OCI-LY1 (cell line): ENCODE measurements around the gene FGD1.

Source experiments
- H2AFZ ChIP-seq: fragments of 200-600 bp; sonication (generic), shearing (Covaris generic); 2 replicates; pipeline ENCODE4 v1.6.0; 2014; ENCODE audit warnings: antibody characterized with exemption, mild to moderate bottlenecking, low read length
- H3F3A ChIP-seq: fragments of 200-600 bp; sonication (generic), shearing (Covaris generic); 2 replicates; pipeline ENCODE4 v1.6.0; 2014; ENCODE audit warnings: mild to moderate bottlenecking, antibody characterized with exemption, low read length, moderate library complexity; ENCODE audit not compliant: insufficient read depth
- H3K27ac ChIP-seq: fragments of 200-600 bp; sonication (generic); 2 replicates; pipeline ENCODE4 v1.5.1; 2014; ENCODE audit warnings: low read length, mixed run types, mild to moderate bottlenecking, low read depth; ENCODE audit not compliant: poor library complexity, severe bottlenecking
- H3K27me3 ChIP-seq: fragments of 200-600 bp; sonication (generic); 2 replicates; pipeline ENCODE4 v1.6.0; 2014; ENCODE audit warnings: antibody characterized with exemption, mild to moderate bottlenecking, low read length, moderate library complexity; ENCODE audit not compliant: insufficient read depth
- H3K36me3 ChIP-seq: fragments of 200-600 bp; sonication (generic); 2 replicates; pipeline ENCODE4 v1.6.1; 2014; ENCODE audit warnings: mild to moderate bottlenecking, antibody characterized with exemption, low read length, moderate library complexity, mixed read lengths; ENCODE audit not compliant: insufficient read depth
- H3K4me1 ChIP-seq: fragments of 200-600 bp; sonication (generic); 2 replicates; pipeline ENCODE4 v1.5.1; 2014; ENCODE audit warnings: mild to moderate bottlenecking, low read length, moderate library complexity; ENCODE audit not compliant: insufficient read depth, severe bottlenecking
- H3K4me2 ChIP-seq: fragments of 200-600 bp; sonication (generic), shearing (Covaris generic); 2 replicates; pipeline ENCODE4 v1.6.1; 2014; ENCODE audit warnings: low read length
- H3K4me3 ChIP-seq: fragments of 200-600 bp; sonication (generic); 2 replicates; pipeline ENCODE4 v1.5.1; 2014; ENCODE audit warnings: low read length, low read depth, mild to moderate bottlenecking, mixed read lengths; ENCODE audit not compliant: poor library complexity, severe bottlenecking
- H3K79me2 ChIP-seq: fragments of 200-600 bp; shearing (Covaris generic); 2 replicates; pipeline ENCODE4 v1.6.1; 2016; ENCODE audit warnings: mixed run types, low read length, mixed read lengths; ENCODE audit not compliant: insufficient read depth
- H3K9ac ChIP-seq: fragments of 200-600 bp; sonication (generic), shearing (Covaris generic); 2 replicates; pipeline ENCODE4 v1.6.1; 2014; ENCODE audit warnings: mild to moderate bottlenecking, low read length, mixed read lengths
- H3K9me2 ChIP-seq: fragments of 200-600 bp; sonication (generic), shearing (Covaris generic); 2 replicates; pipeline ENCODE4 v1.6.1; 2014; ENCODE audit warnings: low read depth, mild to moderate bottlenecking, low read length, mixed read lengths
- H3K9me3 ChIP-seq: fragments of 200-600 bp; shearing (Covaris generic); 2 replicates; pipeline ENCODE4 v1.6.1; 2014; ENCODE audit warnings: low read length, mixed read lengths
- H4K20me1 ChIP-seq: fragments of 200-600 bp; sonication (generic), shearing (Covaris generic); 2 replicates; pipeline ENCODE4 v1.6.0; 2016; ENCODE audit warnings: mild to moderate bottlenecking, low read length; ENCODE audit not compliant: insufficient read depth
- CTCF ChIP-seq: fragments of 200-600 bp; sonication (generic), shearing (Covaris generic); IDR thresholded peaks from 2 replicates; pipeline ENCODE4 v1.5.1; 2017; ENCODE audit warnings: mild to moderate bottlenecking, antibody characterized with exemption, low read length, moderate library complexity, mixed read lengths
- EZH2 ChIP-seq: fragments of 200-600 bp; sonication (generic), shearing (Covaris generic); IDR thresholded peaks from 2 replicates; pipeline ENCODE4 v1.8.0; 2017; ENCODE audit warnings: borderline replicate concordance, mixed run types, mild to moderate bottlenecking, antibody characterized with exemption, low read length, moderate library complexity, mixed read lengths

The FGD1 gene

GRCh38 chrX:54419559-54420302 is 76.3 kb downstream of the FGD1 start:
- Histone ChIP-seq H3K4me2 (no peak overlapping the region), H3K9me3 (no peaks in the 10 kb centered on the region), H3K9ac (no peak overlapping the region), H3K79me2 (no peaks in the 10 kb centered on the region), H3K4me3 (no peak overlapping the region), H3F3A (no peaks in the 10 kb centered on the region), H3K27me3 (no peaks in the 10 kb centered on the region), H3K36me3 (no peaks in the 10 kb centered on the region), H4K20me1 (no peaks in the 10 kb centered on the region), H3K27ac (no peak overlapping the region), H3K9me2 (no peaks in the 10 kb centered on the region), H3K4me1 (no peaks in the 10 kb centered on the region), H2AFZ (no peak overlapping the region)
- TF ChIP-seq EZH2, result no peak
- TF ChIP-seq CTCF, result no peak

GRCh38 chrX:54416965-54417364 is 79.1 kb downstream of the FGD1 start:
- H3K4me1 ChIP-seq, result no peaks in the 10 kb centered on the region
- TF ChIP-seq CTCF, result no peak
- TF ChIP-seq EZH2, result no peak
- no peaks in the 10 kb centered on the region for H3K36me3 ChIP-seq
- no peak overlapping the region for H3K4me2 ChIP-seq
- no peaks in the 10 kb centered on the region for H3F3A ChIP-seq
- H2AFZ ChIP-seq, result no peak overlapping the region
- H4K20me1 ChIP-seq, result no peaks in the 10 kb centered on the region
- no peaks in the 10 kb centered on the region for H3K9me3 ChIP-seq
- no peaks in the 10 kb centered on the region for H3K9me2 ChIP-seq
- no peaks in the 10 kb centered on the region for H3K27me3 ChIP-seq
- H3K79me2 ChIP-seq, result no peaks in the 10 kb centered on the region
- no peak overlapping the region for H3K9ac ChIP-seq
- H3K27ac ChIP-seq, result no peak overlapping the region
- H3K4me3 ChIP-seq, result no peak overlapping the region

DNA sequence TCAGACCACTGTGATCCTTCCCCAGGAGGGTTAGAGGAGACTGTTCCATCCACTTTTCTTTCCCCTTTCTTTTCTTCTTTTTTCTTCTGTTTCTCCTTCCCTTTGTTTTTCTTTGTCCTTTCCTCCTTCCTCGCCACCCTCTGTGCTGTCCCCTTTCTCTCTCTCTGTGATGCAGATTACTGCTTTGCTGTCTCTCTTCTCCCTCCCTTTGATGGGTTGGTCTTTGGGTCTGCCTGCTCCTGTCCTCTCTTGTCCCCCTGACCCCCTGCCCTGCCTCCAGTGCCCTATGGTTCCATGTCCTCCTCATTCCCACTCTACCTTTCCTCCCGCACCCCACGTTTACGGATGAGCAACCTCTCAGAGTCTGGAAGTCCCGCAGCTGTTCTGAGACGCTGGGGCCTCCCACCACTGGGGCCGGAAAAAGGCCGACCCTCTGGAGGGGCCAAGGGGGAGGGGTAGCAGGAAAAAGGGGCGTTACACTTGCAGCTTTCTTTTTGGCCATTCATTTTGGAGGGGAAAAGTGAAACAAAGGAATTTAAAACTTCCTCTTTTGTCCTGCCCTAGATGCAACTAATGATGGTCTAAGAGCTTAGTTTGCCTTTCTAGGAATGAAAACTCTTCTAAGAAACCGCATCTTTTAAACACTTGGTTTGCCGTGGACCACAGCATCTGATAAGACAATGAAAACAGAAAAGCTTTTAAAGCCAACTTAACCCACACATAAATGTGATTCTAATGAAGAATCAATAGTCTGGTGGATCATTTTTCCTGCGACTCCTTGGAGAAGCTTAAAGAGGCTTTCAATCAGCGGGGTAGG is 80.3 kb downstream of the FGD1 start:
- H4K20me1 ChIP-seq, result no peaks in the 10 kb centered on the region
- no peaks in the 10 kb centered on the region for H3K9me3 ChIP-seq
- H3K27ac ChIP-seq, result no peak overlapping the region
- H2AFZ ChIP-seq, result no peak overlapping the region
- H3K9me2 ChIP-seq, result no peaks in the 10 kb centered on the region
- no peak overlapping the region for H3K4me3 ChIP-seq
- H3F3A ChIP-seq, result no peaks in the 10 kb centered on the region
- H3K4me2 ChIP-seq, result no peak overlapping the region
- H3K79me2 ChIP-seq, result no peaks in the 10 kb centered on the region
- H3K4me1 ChIP-seq, result no peaks in the 10 kb centered on the region
- TF ChIP-seq EZH2, result no peak
- TF ChIP-seq CTCF, result no peak
- H3K9ac ChIP-seq, result no peak overlapping the region
- H3K36me3 ChIP-seq, result no peaks in the 10 kb centered on the region
- H3K27me3 ChIP-seq, result no peaks in the 10 kb centered on the region
